Osteoblast (primary cell): Measurements from ENCODE around the gene NFIA. TPM values are rescaled to one million over a fixed set of nuclear protein-coding genes. Genes with fewer than 3 reads are reported as not detected.
A peak's percentile ranks its signal among the peaks of the same experiment; 100 is the strongest.

Source experiments
- DNase-seq: peaks from one replicate; pipeline ENCODE4 v3.0.0; 2011; ENCODE audit warnings: low spot score, mixed read lengths; ENCODE audit not compliant: insufficient read length; ENCODE audit errors: missing footprints
- H2AFZ ChIP-seq: 2 replicates; pipeline ENCODE4 v1.6.0; 2011; ENCODE audit warnings: mild to moderate bottlenecking, low read length
- H3K27ac ChIP-seq: 2 replicates; pipeline ENCODE4 v1.5.1; 2011; ENCODE audit warnings: mild to moderate bottlenecking, low read depth, low read length, moderate library complexity
- H3K27me3 ChIP-seq: 2 replicates; pipeline ENCODE4 v1.6.0; 2012; ENCODE audit warnings: mild to moderate bottlenecking, control low read depth, inconsistent platforms, low read length, moderate library complexity; ENCODE audit not compliant: insufficient read depth
- H3K36me3 ChIP-seq: 2 replicates; pipeline ENCODE4 v1.5.1; 2011; ENCODE audit warnings: mild to moderate bottlenecking, low read length, control low read depth, moderate library complexity; ENCODE audit not compliant: insufficient read depth
- H3K4me1 ChIP-seq: 2 replicates; pipeline ENCODE4 v1.5.1; 2011; ENCODE audit warnings: mild to moderate bottlenecking, low read length, control low read depth, moderate library complexity; ENCODE audit not compliant: insufficient read depth
- H3K4me2 ChIP-seq: 2 replicates; pipeline ENCODE4 v1.6.0; 2011; ENCODE audit warnings: mild to moderate bottlenecking, low read length; ENCODE audit not compliant: insufficient read depth
- H3K4me3 ChIP-seq: fragments of 200-600 bp; sonication (generic); 3 replicates; pipeline ENCODE4 v1.5.1; 2012; ENCODE audit warnings: mild to moderate bottlenecking, low read length, inconsistent platforms; ENCODE audit not compliant: insufficient read depth
- H3K79me2 ChIP-seq: 2 replicates; pipeline ENCODE4 v1.6.0; 2012; ENCODE audit warnings: mild to moderate bottlenecking, low read length, control low read depth, inconsistent platforms; ENCODE audit not compliant: insufficient read depth
- H3K9me3 ChIP-seq: 2 replicates; pipeline ENCODE4 v1.5.1; 2011; ENCODE audit warnings: low read depth, low read length, control low read depth
- H4K20me1 ChIP-seq: 2 replicates; pipeline ENCODE4 v1.6.0; 2012; ENCODE audit warnings: mild to moderate bottlenecking, low read length, control low read depth; ENCODE audit not compliant: insufficient read depth
- total RNA-seq: library from RNA; depleted of rRNA; stranded (reverse); fragments of >200 nt; gene quantifications from 2 replicates; pipeline ENCODE4 v1.2.3, GENCODE V29; 2012
- TF ChIP-seq, protein P1 (sequence below): IDR thresholded peaks from 2 replicates; pipeline ENCODE4 v1.5.1; 2011; ENCODE audit warnings: mild to moderate bottlenecking, low read depth, low read length, moderate library complexity; ENCODE audit errors: extremely low read depth

The NFIA gene
- total RNA-seq, 1 donor, result 7.2 TPM

DNA sequence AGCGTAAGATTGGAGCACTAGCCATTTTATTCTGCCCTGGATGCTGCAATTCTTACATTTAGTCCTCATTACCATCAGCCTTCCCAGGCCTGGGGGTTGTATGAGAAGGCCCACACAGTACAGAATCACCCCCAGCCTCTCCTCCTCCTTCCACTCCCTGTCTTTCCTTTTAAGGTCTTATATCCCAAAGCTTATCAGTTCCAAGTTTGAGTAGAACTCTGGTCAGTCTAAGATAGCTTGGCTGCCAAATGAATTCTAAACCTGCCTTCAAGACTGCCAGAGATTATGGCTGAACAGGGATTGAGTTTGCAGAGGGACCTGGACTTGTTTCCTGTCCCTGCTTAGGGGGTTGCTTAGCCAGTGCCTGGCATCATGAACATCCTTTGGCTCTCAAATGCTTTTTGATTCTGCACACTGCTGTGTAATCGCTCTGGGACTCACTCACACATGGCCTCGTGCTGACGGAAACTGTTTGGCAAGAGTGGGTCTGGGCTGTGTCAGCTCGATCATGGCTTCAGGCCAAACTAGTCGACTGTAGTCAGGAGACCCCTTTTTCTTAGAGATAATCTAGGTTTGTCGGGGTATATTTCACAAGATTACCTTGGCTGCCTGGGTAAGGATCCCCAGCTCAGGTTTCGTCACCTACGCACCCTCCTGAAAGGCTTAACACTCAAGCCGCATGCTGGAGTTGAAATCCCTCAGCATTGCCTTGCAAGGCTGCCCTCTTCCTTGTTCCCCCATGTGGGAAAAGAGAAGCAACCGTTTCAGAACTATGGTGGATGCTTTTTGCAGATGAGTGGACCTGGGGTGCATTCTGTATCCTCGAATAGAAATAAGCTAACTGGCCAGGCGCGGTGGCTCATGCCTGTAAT, 252.6 kb downstream of the NFIA start:
- no peak for DNase-seq
- H2AFZ ChIP-seq, result no peak overlapping the region
- H3K4me2 ChIP-seq, result no peak overlapping the region
- no peaks in the 10 kb centered on the region for H4K20me1 ChIP-seq
- H3K4me1 ChIP-seq, result peaks cover 15% of the 10 kb centered on the region
- H3K9me3 ChIP-seq, result no peaks in the 10 kb centered on the region
- no peak overlapping the region for H3K4me3 ChIP-seq
- TF ChIP-seq, protein P1, sequence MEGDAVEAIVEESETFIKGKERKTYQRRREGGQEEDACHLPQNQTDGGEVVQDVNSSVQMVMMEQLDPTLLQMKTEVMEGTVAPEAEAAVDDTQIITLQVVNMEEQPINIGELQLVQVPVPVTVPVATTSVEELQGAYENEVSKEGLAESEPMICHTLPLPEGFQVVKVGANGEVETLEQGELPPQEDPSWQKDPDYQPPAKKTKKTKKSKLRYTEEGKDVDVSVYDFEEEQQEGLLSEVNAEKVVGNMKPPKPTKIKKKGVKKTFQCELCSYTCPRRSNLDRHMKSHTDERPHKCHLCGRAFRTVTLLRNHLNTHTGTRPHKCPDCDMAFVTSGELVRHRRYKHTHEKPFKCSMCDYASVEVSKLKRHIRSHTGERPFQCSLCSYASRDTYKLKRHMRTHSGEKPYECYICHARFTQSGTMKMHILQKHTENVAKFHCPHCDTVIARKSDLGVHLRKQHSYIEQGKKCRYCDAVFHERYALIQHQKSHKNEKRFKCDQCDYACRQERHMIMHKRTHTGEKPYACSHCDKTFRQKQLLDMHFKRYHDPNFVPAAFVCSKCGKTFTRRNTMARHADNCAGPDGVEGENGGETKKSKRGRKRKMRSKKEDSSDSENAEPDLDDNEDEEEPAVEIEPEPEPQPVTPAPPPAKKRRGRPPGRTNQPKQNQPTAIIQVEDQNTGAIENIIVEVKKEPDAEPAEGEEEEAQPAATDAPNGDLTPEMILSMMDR, result no peak
- H3K79me2 ChIP-seq, result no peaks in the 10 kb centered on the region
- peaks cover 3% of the 10 kb centered on the region for H3K27me3 ChIP-seq
- H3K27ac ChIP-seq, result no peak overlapping the region
- no peaks in the 10 kb centered on the region for H3K36me3 ChIP-seq

DNA sequence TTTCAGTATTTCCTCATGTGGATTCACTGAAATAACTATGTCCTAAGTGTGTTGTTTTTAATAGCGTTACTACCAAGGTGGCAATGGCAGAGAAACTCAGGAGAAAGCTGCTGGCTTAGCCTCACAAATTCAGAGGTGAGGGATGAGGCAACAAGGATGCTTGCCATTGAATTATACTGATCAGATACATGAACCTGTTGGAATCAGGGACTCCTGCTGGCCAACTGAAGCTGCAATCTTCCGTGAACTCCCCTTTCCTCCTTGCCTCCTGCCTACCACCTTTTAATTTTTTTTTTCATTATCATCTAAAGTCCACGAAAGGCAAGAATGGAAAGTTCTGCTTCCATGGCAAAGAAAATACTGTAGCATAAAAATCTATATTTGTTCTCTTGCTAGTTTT, 254.7 kb downstream of the NFIA start:
- no peak for DNase-seq
- Histone ChIP-seq H3K4me1 (peaks cover 15% of the 10 kb centered on the region), H3K4me3 (no peak overlapping the region), H3K27ac (peak overlapping the region; percentile 78), H3K4me2 (peak overlapping the region; percentile 88), H2AFZ (no peak overlapping the region), H4K20me1 (no peaks in the 10 kb centered on the region), H3K79me2 (no peaks in the 10 kb centered on the region), H3K36me3 (no peaks in the 10 kb centered on the region), H3K27me3 (peaks cover 3% of the 10 kb centered on the region), H3K9me3 (no peaks in the 10 kb centered on the region)
- TF ChIP-seq, protein P1, result peak; percentile 29

DNA sequence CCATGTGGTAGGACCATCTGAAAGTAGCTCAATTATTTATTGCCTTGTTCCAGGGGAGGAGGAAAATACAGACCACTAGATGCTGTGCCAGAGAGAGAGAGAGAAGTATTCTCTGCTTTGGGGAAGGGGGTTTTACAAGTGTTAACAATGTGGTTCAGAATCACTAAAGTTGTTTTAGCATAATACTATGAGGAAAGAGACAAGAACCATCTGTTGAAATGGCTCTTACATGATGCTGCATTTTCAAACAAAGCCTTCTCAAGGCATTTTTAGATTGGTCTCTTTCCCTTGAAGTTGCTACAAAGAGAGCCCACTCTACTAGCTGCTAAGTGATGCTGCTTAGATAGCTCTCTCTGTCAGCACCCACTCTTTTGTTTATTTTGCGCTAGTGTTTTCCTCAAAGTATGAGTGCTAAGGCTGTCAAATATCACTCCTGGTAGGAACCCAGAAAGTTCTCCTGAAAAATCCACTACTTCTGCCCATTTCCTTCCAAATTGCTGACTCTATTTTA, 255.1 kb downstream of the NFIA start:
- peak overlapping the region; percentile 78 for H3K27ac ChIP-seq
- H3K4me3 ChIP-seq, result peak overlapping the region; percentile 69
- peak overlapping the region; percentile 88 for H3K4me2 ChIP-seq
- no peaks in the 10 kb centered on the region for H4K20me1 ChIP-seq
- H3K9me3 ChIP-seq, result no peaks in the 10 kb centered on the region
- peaks cover 15% of the 10 kb centered on the region for H3K4me1 ChIP-seq
- H3K27me3 ChIP-seq, result peaks cover 3% of the 10 kb centered on the region
- no peaks in the 10 kb centered on the region for H3K79me2 ChIP-seq
- peak overlapping the region; percentile 67 for H2AFZ ChIP-seq
- TF ChIP-seq, protein P1, result no peak
- H3K36me3 ChIP-seq, result no peaks in the 10 kb centered on the region
- DNase-seq, result no peak
